Right kidney (tissue), 9 donors: ENCODE data around the gene APEX1.
A peak's percentile ranks its signal among the peaks of the same experiment; 100 is the strongest.

Source experiments
- DNase-seq: peaks from one replicate; pipeline ENCODE4 v3.0.0-alpha.2; 2016
- long read RNA-seq, 8 donors: transcript quantifications; one replicate each; lab custom pipeline, GENCODE V29; 2026

Gene APEX1
- long read RNA-seq, donor 1, transcript APEX1-201 (5 exons, 1,484 nt), result major isoform, 107 of 254 reads
- long read RNA-seq, donor 1, transcript APEX1-210 (5 exons, 1,437 nt), result minor isoform, 30 of 254 reads
- long read RNA-seq, donor 1, transcript APEX1-205 (4 exons, 1,603 nt), result minor isoform, 14 of 254 reads
- long read RNA-seq, donor 1, transcript APEX1-216 (3 exons, 1,803 nt), result minor isoform, 20 of 254 reads
- long read RNA-seq, donor 1, partial matches to known transcripts, result 63 of 254 reads
- long read RNA-seq, donor 1, other reads (novel, unspliced or antisense), result 7 of 254 reads
- long read RNA-seq, donor 2, transcript APEX1-201 (5 exons, 1,484 nt), result major isoform, 50 of 102 reads
- long read RNA-seq, donor 2, transcript APEX1-210 (5 exons, 1,437 nt), result minor isoform, 14 of 102 reads
- long read RNA-seq, donor 2, transcript APEX1-216 (3 exons, 1,803 nt), result minor isoform, 11 of 102 reads
- long read RNA-seq, donor 2, transcript APEX1-205 (4 exons, 1,603 nt), result minor isoform, 7 of 102 reads
- long read RNA-seq, donor 2, partial matches to known transcripts, result 13 of 102 reads
- long read RNA-seq, donor 2, other reads (novel, unspliced or antisense), result 0 of 102 reads
- long read RNA-seq, donor 3, transcript APEX1-210 (5 exons, 1,437 nt), result minor isoform, 9 of 81 reads
- long read RNA-seq, donor 3, transcript APEX1-205 (4 exons, 1,603 nt), result minor isoform, 5 of 81 reads
- long read RNA-seq, donor 3, transcript APEX1-201 (5 exons, 1,484 nt), result major isoform, 41 of 81 reads
- long read RNA-seq, donor 3, transcript APEX1-216 (3 exons, 1,803 nt), result minor isoform, 5 of 81 reads
- long read RNA-seq, donor 3, partial matches to known transcripts, result 15 of 81 reads
- long read RNA-seq, donor 3, other reads (novel, unspliced or antisense), result 0 of 81 reads
- long read RNA-seq, donor 4, transcript APEX1-202 (5 exons, 1,387 nt), result minor isoform, 11 of 158 reads
- long read RNA-seq, donor 4, transcript APEX1-210 (5 exons, 1,437 nt), result minor isoform, 10 of 158 reads
- long read RNA-seq, donor 4, transcript APEX1-201 (5 exons, 1,484 nt), result major isoform, 64 of 158 reads
- long read RNA-seq, donor 4, transcript APEX1-216 (3 exons, 1,803 nt), result minor isoform, 13 of 158 reads
- long read RNA-seq, donor 4, partial matches to known transcripts, result 48 of 158 reads
- long read RNA-seq, donor 4, other reads (novel, unspliced or antisense), result 6 of 158 reads
- long read RNA-seq, donor 5, transcript APEX1-201 (5 exons, 1,484 nt), result major isoform, 92 of 182 reads
- long read RNA-seq, donor 5, transcript APEX1-205 (4 exons, 1,603 nt), result minor isoform, 10 of 182 reads
- long read RNA-seq, donor 5, transcript APEX1-210 (5 exons, 1,437 nt), result minor isoform, 19 of 182 reads
- long read RNA-seq, donor 5, transcript APEX1-216 (3 exons, 1,803 nt), result minor isoform, 13 of 182 reads
- long read RNA-seq, donor 5, partial matches to known transcripts, result 38 of 182 reads
- long read RNA-seq, donor 5, other reads (novel, unspliced or antisense), result 0 of 182 reads
- long read RNA-seq, donor 6, transcript APEX1-202 (5 exons, 1,387 nt), result minor isoform, 7 of 106 reads
- long read RNA-seq, donor 6, transcript APEX1-201 (5 exons, 1,484 nt), result major isoform, 50 of 106 reads
- long read RNA-seq, donor 6, transcript APEX1-216 (3 exons, 1,803 nt), result minor isoform, 13 of 106 reads
- long read RNA-seq, donor 6, transcript APEX1-205 (4 exons, 1,603 nt), result minor isoform, 9 of 106 reads
- long read RNA-seq, donor 6, partial matches to known transcripts, result 18 of 106 reads
- long read RNA-seq, donor 6, other reads (novel, unspliced or antisense), result 0 of 106 reads
- long read RNA-seq, donor 7, result 0 reads
- long read RNA-seq, donor 8, transcript APEX1-216 (3 exons, 1,803 nt), result minor isoform, 9 of 192 reads
- long read RNA-seq, donor 8, transcript APEX1-210 (5 exons, 1,437 nt), result minor isoform, 21 of 192 reads
- long read RNA-seq, donor 8, transcript APEX1-201 (5 exons, 1,484 nt), result major isoform, 64 of 192 reads
- long read RNA-seq, donor 8, transcript APEX1-202 (5 exons, 1,387 nt), result minor isoform, 12 of 192 reads
- long read RNA-seq, donor 8, partial matches to known transcripts, result 79 of 192 reads
- long read RNA-seq, donor 8, other reads (novel, unspliced or antisense), result 0 of 192 reads

GRCh38 chr14:20454516-20455354, at the start of gene APEX1, which contains the start of gene OSGEP:
Gene APEX1 (plus strand): TSS chr14:20455226. CDS start chr14:20455646, 420 bp downstream.
Gene OSGEP (minus strand): TSS chr14:20454812. CDS start chr14:20454683, 129 bp downstream.
- peak; percentile 100 for DNase-seq

GRCh38 chr14:20409226-20409625, 45.8 kb upstream of the APEX1 start:
- no peak for DNase-seq

GRCh38 chr14:20412411-20412810, 42.6 kb upstream of the APEX1 start:
- DNase-seq, result no peak

GRCh38 chr14:20412876-20413743, 41.9 kb upstream of the APEX1 start, which contains the start of gene TEP1:
Gene TEP1 (minus strand): TSS chr14:20413501. CDS start chr14:20408439, 5,062 bp downstream.
- peak; percentile 87 for DNase-seq

- no peak for DNase-seq
Observed at GRCh38 chr14:20413744-20414082, 41.3 kb upstream of the APEX1 start.

GRCh38 chr14:20415782-20416206, 39.2 kb upstream of the APEX1 start:
- DNase-seq, result peak; percentile 35

- DNase-seq, result no peak
Observed at GRCh38 chr14:20416223-20416622, 38.8 kb upstream of the APEX1 start.

- DNase-seq, result no peak
Observed at GRCh38 chr14:20417250-20418186, 37.5 kb upstream of the APEX1 start.

GRCh38 chr14:20418501-20418909, 36.5 kb upstream of the APEX1 start:
- DNase-seq, result no peak

GRCh38 chr14:20419419-20419818, 35.6 kb upstream of the APEX1 start:
- no peak for DNase-seq

- no peak for DNase-seq
Observed at GRCh38 chr14:20421267-20421666, 33.8 kb upstream of the APEX1 start.

GRCh38 chr14:20422886-20423285, 32.1 kb upstream of the APEX1 start:
- no peak for DNase-seq

- DNase-seq, result no peak
Observed at GRCh38 chr14:20424851-20425250, 30.2 kb upstream of the APEX1 start.

- DNase-seq, result no peak
Observed at GRCh38 chr14:20427231-20428009, 27.6 kb upstream of the APEX1 start.

GRCh38 chr14:20428010-20428365, 27.0 kb upstream of the APEX1 start:
- DNase-seq, result no peak

GRCh38 chr14:20428802-20429201, 26.2 kb upstream of the APEX1 start:
- no peak for DNase-seq
